H1 (cell line): ENCODE results near the gene BCL2L11. TPM values are rescaled to one million over a fixed set of nuclear protein-coding genes. Genes with fewer than 3 reads are reported as not detected.

Source experiments
- BRCA1 ChIP-seq: IDR thresholded peaks from 2 replicates; pipeline ENCODE4 v1.6.1; 2012; ENCODE audit warnings: low read depth, low read length, improper control_type of control experiment
- CHD7 ChIP-seq: fragments of 300-600 bp; sonication (generic); IDR thresholded peaks from 2 replicates; pipeline ENCODE4 v1.7.1; 2012; ENCODE audit warnings: low read length, moderate library complexity, mild to moderate bottlenecking, inconsistent platforms; ENCODE audit not compliant: insufficient replicate concordance
- CTCF ChIP-seq, 3 experiments: IDR thresholded peaks; 1 replicate in 2 of 3; 2 replicates in 1 of 3; pipeline versions ENCODE4 v1.5.1 to v1.6.1; 2011; ENCODE audit warnings: low read length in 3 of 3, mild to moderate bottlenecking in 3 of 3, inconsistent platforms in 2 of 3, low read depth in 1 of 3, moderate library complexity in 1 of 3; ENCODE audit not compliant: insufficient read depth in 1 of 3; ENCODE audit errors: control extremely low read depth in 1 of 3
- JUN ChIP-seq: IDR thresholded peaks from 2 replicates; pipeline ENCODE4 v1.6.1; 2011; ENCODE audit warnings: low read depth, mild to moderate bottlenecking, improper control_type of control experiment, low read length
- POLR2AphosphoS5 ChIP-seq: IDR thresholded peaks from 2 replicates; pipeline ENCODE4 v1.6.1; 2011; ENCODE audit warnings: low read depth, low read length
- RBBP5 ChIP-seq: IDR thresholded peaks from 2 replicates; pipeline ENCODE4 v1.7.1; 2012; ENCODE audit warnings: low read depth, mild to moderate bottlenecking, inconsistent platforms, low read length, moderate library complexity, borderline replicate concordance
- SIX5 ChIP-seq: IDR thresholded peaks from 2 replicates; pipeline ENCODE4 v1.6.1; 2011; ENCODE audit warnings: mild to moderate bottlenecking, low read depth, low read length
- TAF1 ChIP-seq: IDR thresholded peaks from 2 replicates; pipeline ENCODE4 v1.6.1; 2011; ENCODE audit warnings: mild to moderate bottlenecking, low read depth, low read length
- TEAD4 ChIP-seq: IDR thresholded peaks from 2 replicates; pipeline ENCODE4 v1.6.1; 2012; ENCODE audit warnings: low read depth, low read length, inconsistent platforms, mixed read lengths
- polyA plus RNA-seq, 7 experiments: library from polyadenylated mRNA; depleted of rRNA in 3 of 7; stranded (reverse) in 5 of 7; unstranded in 2 of 7; fragments of >200 nt in 5 of 7; fragments of 200-250 nt in 2 of 7; gene quantifications; 1 replicate in 5 of 7; 2 replicates in 1 of 7; 4 replicates in 1 of 7; pipeline versions ENCODE4 v1.2.1 to v1.2.3, GENCODE V29; 2011 to 2013; ENCODE audit warnings: missing spikeins in 2 of 7, mixed read lengths in 2 of 7
- total RNA-seq: library from RNA; stranded (reverse); fragmentation: NEBNext Ultra II Directional; extraction: Animal tissue kit (Norgen Biotek cat#: 25700); gene quantifications from 2 replicates; pipeline ENCODE4 v1.2.1, GENCODE V29; 2021

BCL2L11 gene
- total and polyA plus RNA-seq, 2 of the 8 experiments (the other 6 are each of a cell fraction or from before 2014, with no cell fraction given): 7.5 to 22.9 TPM

DNA sequence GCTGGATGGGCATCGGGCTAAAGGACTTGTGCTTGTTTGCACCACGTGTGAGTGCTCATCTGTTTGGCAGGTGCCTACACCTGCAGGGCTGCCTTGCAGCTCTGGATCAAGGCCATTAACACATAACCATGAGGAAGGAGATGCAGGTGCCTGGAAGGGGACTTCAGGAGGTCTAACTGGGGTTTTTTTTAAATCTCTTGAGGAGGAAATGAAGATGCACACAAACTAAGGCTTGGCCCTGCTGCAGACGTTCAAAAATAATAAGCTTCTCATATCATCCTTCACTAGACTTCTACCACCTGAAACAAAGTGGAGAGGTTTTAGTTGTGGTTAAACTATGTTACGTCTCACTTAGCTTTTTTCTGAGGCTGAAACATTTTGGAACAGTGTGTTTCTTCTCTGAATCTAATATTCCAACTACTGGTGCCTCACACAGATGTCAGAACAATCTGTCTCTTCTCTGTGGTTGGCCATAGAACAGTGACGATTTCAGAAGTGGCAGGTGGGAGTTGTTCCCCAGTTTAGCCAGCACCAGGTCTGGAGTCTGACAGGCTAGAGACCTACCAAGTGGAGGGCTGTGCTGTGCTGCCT is 36.5 kb downstream of the BCL2L11 start (continued):
- TF ChIP-seq CHD7 (no peak), BRCA1 (no peak), JUN (no peak), POLR2AphosphoS5 (no peak), TEAD4 (no peak), RBBP5 (no peak), TAF1 (no peak), SIX5 (no peak), CTCF (IDR thresholded peaks at IDR 0.05; ENCODE audit: control extremely low read depth in 1 of 3, insufficient read depth in 1 of 3, low read depth in 1 of 3, low read length in 3 of 3) (no peak)
